Osteoblast (primary cell): Measurements from ENCODE around the gene XDH. TPM values are rescaled to one million over a fixed set of nuclear protein-coding genes. Genes with fewer than 3 reads are reported as not detected.

Experiments
- DNase-seq: peaks from one replicate; pipeline ENCODE4 v3.0.0; 2011; ENCODE audit warnings: low spot score, mixed read lengths; ENCODE audit not compliant: insufficient read length; ENCODE audit errors: missing footprints
- H2AFZ ChIP-seq: 2 replicates; pipeline ENCODE4 v1.6.0; 2011; ENCODE audit warnings: mild to moderate bottlenecking, low read length
- H3K27ac ChIP-seq: 2 replicates; pipeline ENCODE4 v1.5.1; 2011; ENCODE audit warnings: mild to moderate bottlenecking, low read depth, low read length, moderate library complexity
- H3K27me3 ChIP-seq: 2 replicates; pipeline ENCODE4 v1.6.0; 2012; ENCODE audit warnings: mild to moderate bottlenecking, control low read depth, inconsistent platforms, low read length, moderate library complexity; ENCODE audit not compliant: insufficient read depth
- H3K36me3 ChIP-seq: 2 replicates; pipeline ENCODE4 v1.5.1; 2011; ENCODE audit warnings: mild to moderate bottlenecking, low read length, control low read depth, moderate library complexity; ENCODE audit not compliant: insufficient read depth
- H3K4me1 ChIP-seq: 2 replicates; pipeline ENCODE4 v1.5.1; 2011; ENCODE audit warnings: mild to moderate bottlenecking, low read length, control low read depth, moderate library complexity; ENCODE audit not compliant: insufficient read depth
- H3K4me2 ChIP-seq: 2 replicates; pipeline ENCODE4 v1.6.0; 2011; ENCODE audit warnings: mild to moderate bottlenecking, low read length; ENCODE audit not compliant: insufficient read depth
- H3K4me3 ChIP-seq: fragments of 200-600 bp; sonication (generic); 3 replicates; pipeline ENCODE4 v1.5.1; 2012; ENCODE audit warnings: mild to moderate bottlenecking, low read length, inconsistent platforms; ENCODE audit not compliant: insufficient read depth
- H3K79me2 ChIP-seq: 2 replicates; pipeline ENCODE4 v1.6.0; 2012; ENCODE audit warnings: mild to moderate bottlenecking, low read length, control low read depth, inconsistent platforms; ENCODE audit not compliant: insufficient read depth
- H3K9me3 ChIP-seq: 2 replicates; pipeline ENCODE4 v1.5.1; 2011; ENCODE audit warnings: low read depth, low read length, control low read depth
- H4K20me1 ChIP-seq: 2 replicates; pipeline ENCODE4 v1.6.0; 2012; ENCODE audit warnings: mild to moderate bottlenecking, low read length, control low read depth; ENCODE audit not compliant: insufficient read depth
- CTCF ChIP-seq: IDR thresholded peaks from 2 replicates; pipeline ENCODE4 v1.5.1; 2011; ENCODE audit warnings: mild to moderate bottlenecking, low read depth, low read length, moderate library complexity; ENCODE audit errors: extremely low read depth
- total RNA-seq: library from RNA; depleted of rRNA; stranded (reverse); fragments of >200 nt; gene quantifications from 2 replicates; pipeline ENCODE4 v1.2.3, GENCODE V29; 2012

Gene XDH
- total RNA-seq, 1 donor: under 0.01 TPM

- no peaks in the 10 kb centered on the region for H3K27me3 ChIP-seq
- H3K4me3 ChIP-seq: no peak overlapping the region
- DNase-seq: no peak
- no peaks in the 10 kb centered on the region for H3K4me1 ChIP-seq
- no peaks in the 10 kb centered on the region for H3K36me3 ChIP-seq
- no peaks in the 10 kb centered on the region for H3K9me3 ChIP-seq
- H3K4me2 ChIP-seq: no peak overlapping the region
- H4K20me1 ChIP-seq: no peaks in the 10 kb centered on the region
- no peak overlapping the region for H2AFZ ChIP-seq
- no peaks in the 10 kb centered on the region for H3K79me2 ChIP-seq
- no peak for TF ChIP-seq CTCF
- no peak overlapping the region for H3K27ac ChIP-seq
These were observed 48.6 kb downstream of the XDH start for GRCh38 chr2:31365834-31366505.

- no peak overlapping the region for H2AFZ ChIP-seq
- H3K4me1 ChIP-seq: peaks cover 3% of the 10 kb centered on the region
- no peak overlapping the region for H3K27ac ChIP-seq
- no peaks in the 10 kb centered on the region for H4K20me1 ChIP-seq
- no peaks in the 10 kb centered on the region for H3K27me3 ChIP-seq
- no peaks in the 10 kb centered on the region for H3K36me3 ChIP-seq
- no peak overlapping the region for H3K4me3 ChIP-seq
- H3K9me3 ChIP-seq: no peaks in the 10 kb centered on the region
- no peak for DNase-seq
- H3K4me2 ChIP-seq: no peak overlapping the region
- TF ChIP-seq CTCF: no peak
- H3K79me2 ChIP-seq: no peaks in the 10 kb centered on the region
These were observed 49.2 kb downstream of the XDH start for GRCh38 chr2:31365348-31365747.

- Histone ChIP-seq H3K27ac (no peak overlapping the region), H3K27me3 (no peaks in the 10 kb centered on the region), H3K36me3 (no peaks in the 10 kb centered on the region), H3K4me1 (peaks cover 4% of the 10 kb centered on the region), H3K4me2 (no peak overlapping the region), H3K9me3 (no peaks in the 10 kb centered on the region), H4K20me1 (no peaks in the 10 kb centered on the region), H3K79me2 (no peaks in the 10 kb centered on the region), H2AFZ (no peak overlapping the region), H3K4me3 (no peak overlapping the region)
- no peak for TF ChIP-seq CTCF
- DNase-seq: no peak
These were observed 50.4 kb downstream of the XDH start for GRCh38 chr2:31363956-31364750.

DNA sequence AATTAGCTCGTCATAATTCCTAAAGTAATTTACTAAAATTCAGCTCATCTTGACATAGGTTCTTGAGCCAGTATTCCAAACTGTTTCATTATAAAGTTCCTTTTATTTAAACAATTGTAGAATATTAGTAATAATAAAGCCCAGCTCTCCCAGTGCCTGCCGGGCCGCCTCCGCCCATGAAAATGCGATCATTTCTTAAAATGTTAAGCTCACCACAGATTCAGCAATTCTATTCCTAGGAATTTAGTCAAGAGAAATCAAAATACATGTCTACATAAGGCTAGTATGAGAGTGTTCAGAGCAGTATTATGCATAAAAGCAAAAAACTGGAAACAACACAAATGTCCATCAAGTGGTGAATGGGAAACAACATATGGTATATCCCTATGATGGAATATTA is 52.0 kb downstream of the XDH start:
- H3K27me3 ChIP-seq: no peaks in the 10 kb centered on the region

More for the DNA sequence above, 52.0 kb downstream of the XDH start:
- Histone ChIP-seq H3K36me3 (no peaks in the 10 kb centered on the region), H3K9me3 (no peaks in the 10 kb centered on the region), H3K4me3 (no peak overlapping the region), H2AFZ (no peak overlapping the region), H4K20me1 (no peaks in the 10 kb centered on the region), H3K79me2 (no peaks in the 10 kb centered on the region), H3K4me2 (no peak overlapping the region), H3K27ac (no peak overlapping the region), H3K4me1 (peaks cover 4% of the 10 kb centered on the region)
- peak; percentile 51 for DNase-seq
- TF ChIP-seq CTCF: no peak
